ENCODE results near the gene RASEF.

The RASEF gene

GRCh38 chr9:83012922-83013838 lies 49.8 kb downstream of the RASEF start:
- no peak for DNase-seq (ENCODE audit: low spot score)

GRCh38 chr9:83012168-83012921 lies 50.6 kb downstream of the RASEF start:
- no peak for DNase-seq (ENCODE audit: low spot score)

GRCh38 chr9:83011611-83012010 lies 51.3 kb downstream of the RASEF start:
- DNase-seq (ENCODE audit: low spot score): no peak

DNA sequence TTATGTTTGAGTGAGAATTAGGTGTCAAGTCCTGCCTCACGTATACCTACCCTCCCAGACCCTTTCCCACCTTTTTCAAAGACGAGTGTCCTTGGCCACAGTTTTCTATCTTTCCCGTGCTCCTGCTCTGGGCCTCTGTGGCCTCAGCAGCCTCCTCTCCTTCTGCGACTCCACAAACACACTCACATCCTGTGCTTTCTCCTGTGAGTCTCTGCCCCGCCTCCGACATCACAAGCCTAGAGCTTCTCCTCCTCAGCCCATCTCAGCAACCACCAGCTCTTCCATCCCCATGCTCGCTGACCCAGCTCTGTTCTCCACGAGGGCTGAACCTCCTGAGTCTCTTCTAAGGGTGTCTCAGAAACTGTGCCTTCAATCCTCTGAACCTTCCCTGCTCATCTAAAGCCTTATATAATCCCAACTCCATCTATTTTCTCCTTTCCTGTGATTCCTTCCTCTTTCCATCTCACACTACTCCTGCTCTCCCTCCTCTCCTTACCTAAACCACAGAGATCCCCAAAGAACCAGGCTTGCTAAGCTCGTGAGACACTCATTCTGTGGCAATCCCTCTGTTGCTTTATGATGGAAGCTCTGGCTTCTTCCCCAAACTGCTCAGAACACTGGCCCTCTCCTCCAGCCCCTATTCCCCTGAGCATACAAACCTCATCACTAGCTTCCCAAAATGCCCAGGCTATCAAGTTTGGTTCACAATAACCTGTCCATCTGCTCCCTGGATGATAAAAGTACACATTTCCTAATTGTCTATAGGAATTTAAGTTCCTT lies 55.2 kb downstream of the RASEF start:
- DNase-seq (ENCODE audit: low spot score): no peak

- no peak for DNase-seq (ENCODE audit: low spot score)
Measured at GRCh38 chr9:83006378-83006777, 56.6 kb downstream of the RASEF start.

DNA sequence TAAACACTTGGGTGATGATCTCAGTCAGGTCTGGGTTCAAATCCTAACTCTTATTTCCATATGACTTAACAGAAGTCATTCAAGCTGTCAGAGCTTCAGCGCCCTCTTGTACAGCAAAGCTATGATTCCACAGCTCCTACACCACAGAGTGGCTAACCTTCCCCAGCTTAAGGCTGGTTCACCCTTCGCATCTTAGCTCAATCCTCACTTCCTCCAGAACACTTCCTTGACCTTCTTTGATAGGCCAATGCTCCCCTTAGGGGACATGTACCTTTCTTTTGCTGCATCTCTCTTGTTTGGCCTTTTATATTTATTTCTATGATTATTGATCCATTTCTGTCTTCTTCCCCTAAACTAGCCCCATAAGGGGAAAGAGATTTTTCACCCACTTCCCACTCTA lies 57.0 kb downstream of the RASEF start:
- DNase-seq (ENCODE audit: low spot score): no peak

GRCh38 chr9:83005361-83005760 lies 57.6 kb downstream of the RASEF start:
- DNase-seq (ENCODE audit: low spot score): no peak

DNA sequence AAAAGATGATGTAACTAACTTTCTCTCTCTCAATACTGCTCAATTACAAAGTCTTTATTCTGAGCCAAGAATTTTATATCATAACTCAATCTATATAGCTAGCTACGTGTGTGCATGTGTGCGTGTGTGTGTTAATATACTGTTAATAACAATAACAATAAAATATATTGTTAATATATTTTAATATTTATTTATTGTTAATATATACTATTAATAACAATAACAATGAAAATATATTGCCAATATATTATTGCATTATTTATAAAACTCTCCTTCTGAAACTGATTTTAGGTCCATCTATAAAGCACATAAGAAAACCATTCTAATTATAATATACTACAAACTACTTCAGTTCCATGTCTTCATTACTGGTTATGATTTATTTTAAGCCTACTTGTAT lies 60.6 kb downstream of the RASEF start:
- DNase-seq (ENCODE audit: low spot score): no peak

GRCh38 chr9:83000765-83001164 lies 62.2 kb downstream of the RASEF start:
- no peak for DNase-seq (ENCODE audit: low spot score)

- no peak for DNase-seq (ENCODE audit: low spot score)
Measured at GRCh38 chr9:82998409-82998808, 64.5 kb downstream of the RASEF start.

GRCh38 chr9:82997476-82998140 lies 65.3 kb downstream of the RASEF start:
- DNase-seq (ENCODE audit: low spot score): no peak

GRCh38 chr9:82996941-82997340 lies 66.0 kb downstream of the RASEF start:
- DNase-seq (ENCODE audit: low spot score): no peak

DNA sequence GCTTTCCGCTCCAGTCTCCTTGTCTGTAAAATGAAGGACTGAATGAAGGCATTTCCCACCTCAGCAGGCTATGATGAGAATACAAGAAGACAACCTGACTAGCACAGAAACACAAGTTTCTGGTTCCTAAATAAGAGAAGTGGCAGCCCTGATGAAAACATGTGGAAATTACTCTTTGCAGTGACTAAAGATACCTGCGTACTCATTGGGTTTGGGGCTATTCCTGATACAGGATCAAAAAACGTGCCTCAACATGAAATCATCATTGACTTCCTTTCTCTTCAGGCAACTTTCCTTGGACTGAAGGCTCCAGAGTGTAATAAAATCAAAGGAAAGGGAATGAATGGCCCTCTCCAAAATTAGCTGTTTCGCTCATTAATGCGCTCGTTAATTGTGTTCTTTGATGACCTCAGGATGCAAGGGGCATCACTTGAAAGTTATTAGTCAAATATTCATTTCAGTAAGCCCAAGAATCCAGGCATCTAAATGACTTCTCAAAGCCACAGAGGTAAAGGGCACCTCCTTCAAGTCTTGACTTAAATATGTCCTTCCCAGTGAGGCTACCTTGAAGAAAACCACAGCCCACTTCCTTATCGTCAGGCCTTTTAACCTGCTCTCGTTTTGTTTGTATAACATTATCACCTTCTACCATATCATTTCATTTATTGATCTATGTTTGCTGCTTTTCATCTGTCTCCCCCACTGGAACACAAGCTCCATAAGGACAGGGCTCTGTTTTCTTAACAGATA lies 68.9 kb downstream of the RASEF start:
- no peak for DNase-seq (ENCODE audit: low spot score)

GRCh38 chr9:82991671-82992070 lies 71.3 kb downstream of the RASEF start:
- DNase-seq (ENCODE audit: low spot score): no peak

DNA sequence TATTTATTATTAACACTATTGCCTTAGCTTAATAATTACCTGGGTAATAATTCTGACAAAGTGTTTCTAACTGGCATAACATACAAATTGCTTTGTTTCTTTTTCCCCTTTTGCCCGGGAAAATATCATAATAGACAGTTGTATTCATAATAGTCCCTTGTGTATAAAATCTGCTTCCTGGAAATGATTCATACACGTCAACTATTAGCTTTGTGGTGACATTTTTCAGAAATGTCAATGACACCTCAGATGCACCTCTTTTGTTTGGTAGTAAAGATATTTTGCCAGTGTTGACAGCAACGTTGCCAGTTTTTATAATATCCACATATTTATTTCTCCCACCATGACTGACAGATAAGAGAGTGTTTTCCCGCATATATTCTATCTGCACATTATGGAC lies 73.0 kb downstream of the RASEF start:
- no peak for DNase-seq (ENCODE audit: low spot score)

DNA sequence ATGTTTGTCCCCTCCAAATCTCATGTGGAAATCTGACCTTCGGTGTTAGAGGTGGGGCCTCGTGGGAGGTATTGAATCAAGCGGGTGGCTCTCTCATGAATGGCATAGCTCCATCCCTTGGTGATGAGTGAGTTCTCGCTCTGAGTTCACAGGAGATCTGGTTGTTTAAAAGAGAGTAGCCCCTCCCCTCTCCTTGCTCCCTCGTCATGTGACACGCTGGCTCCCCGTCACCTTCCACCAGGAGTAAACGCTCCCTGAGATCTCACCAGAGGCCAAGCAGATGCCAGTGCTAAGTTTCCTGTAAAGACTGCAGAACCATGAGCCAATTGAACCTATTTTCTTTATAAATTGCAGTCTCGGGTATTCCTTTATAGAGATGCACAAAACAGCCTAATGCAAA lies 74.5 kb downstream of the RASEF start:
- DNase-seq (ENCODE audit: low spot score): no peak

DNA sequence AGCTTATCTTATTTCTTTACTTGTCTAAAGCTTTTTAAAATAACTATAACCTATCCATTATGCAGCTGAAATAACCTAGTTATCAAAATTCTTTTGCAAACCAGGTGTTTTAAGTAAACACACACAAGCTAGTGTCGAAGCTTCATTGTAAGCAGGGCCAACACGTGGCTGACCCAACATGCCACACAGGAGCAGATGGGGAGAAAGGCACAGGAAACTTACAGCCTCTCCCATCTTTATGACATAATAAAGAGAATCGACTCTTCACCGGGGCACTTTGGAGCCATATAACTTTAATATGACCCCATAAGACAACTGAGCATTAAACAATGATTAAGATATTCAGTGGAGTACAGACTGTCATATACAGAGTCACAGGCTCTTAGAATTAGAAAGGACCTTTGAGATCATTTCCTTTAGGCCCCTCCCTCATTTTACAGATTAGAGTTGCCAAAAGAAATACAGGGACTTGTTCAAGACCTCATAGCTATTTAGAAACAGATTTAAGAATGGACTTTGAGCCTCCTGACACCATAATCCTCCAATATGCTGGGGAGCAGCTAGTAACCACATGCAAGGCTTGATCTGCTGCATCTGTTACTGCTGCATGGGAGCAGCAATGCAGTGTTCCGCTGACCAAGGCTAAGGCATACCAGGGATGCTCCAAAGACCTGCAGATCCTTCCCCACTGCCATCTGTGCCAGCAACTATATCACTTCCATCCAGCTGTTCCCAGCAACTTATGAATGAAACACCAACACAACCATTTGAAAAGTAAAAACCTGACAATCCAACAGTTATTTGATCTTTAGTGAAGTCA lies 75.4 kb downstream of the RASEF start:
- no peak for DNase-seq (ENCODE audit: low spot score)

- DNase-seq (ENCODE audit: low spot score): no peak
Measured at GRCh38 chr9:82981552-82981951, 81.4 kb downstream of the RASEF start.

DNA sequence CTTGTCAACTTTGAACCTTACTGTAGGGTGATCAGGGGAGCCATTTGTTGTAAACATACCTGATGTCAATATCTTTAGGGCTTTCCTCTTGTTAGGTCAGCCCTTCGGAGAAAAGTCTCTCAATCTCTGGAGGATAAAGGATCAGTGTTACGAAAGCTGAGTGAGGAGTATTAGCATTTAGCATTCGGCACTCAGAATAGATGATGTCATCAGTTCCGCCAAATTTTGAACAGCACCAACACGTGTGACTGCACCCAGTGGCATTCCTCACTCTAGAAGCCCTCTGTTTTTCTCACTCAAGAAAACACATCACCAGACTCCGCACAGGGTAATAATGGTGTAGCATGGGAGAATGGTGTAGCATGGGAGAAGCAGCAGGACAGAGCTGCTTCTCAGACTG lies 87.8 kb downstream of the RASEF start:
- DNase-seq (ENCODE audit: low spot score): no peak

GRCh38 chr9:82972446-82972845 lies 90.5 kb downstream of the RASEF start:
- DNase-seq (ENCODE audit: low spot score): no peak
